Hematopoietic multipotent progenitor cell treated with erythropoietin and hydrocortisone succinate and interleukin-3 and kit ligand, for 15 days (in vitro differentiated cells): ENCODE results near the gene WBP11.

Experiments
- DNase-seq: peaks from one replicate; pipeline ENCODE4 v3.0.0-alpha.2; 2015; ENCODE audit warnings: low spot score

Gene WBP11

DNA sequence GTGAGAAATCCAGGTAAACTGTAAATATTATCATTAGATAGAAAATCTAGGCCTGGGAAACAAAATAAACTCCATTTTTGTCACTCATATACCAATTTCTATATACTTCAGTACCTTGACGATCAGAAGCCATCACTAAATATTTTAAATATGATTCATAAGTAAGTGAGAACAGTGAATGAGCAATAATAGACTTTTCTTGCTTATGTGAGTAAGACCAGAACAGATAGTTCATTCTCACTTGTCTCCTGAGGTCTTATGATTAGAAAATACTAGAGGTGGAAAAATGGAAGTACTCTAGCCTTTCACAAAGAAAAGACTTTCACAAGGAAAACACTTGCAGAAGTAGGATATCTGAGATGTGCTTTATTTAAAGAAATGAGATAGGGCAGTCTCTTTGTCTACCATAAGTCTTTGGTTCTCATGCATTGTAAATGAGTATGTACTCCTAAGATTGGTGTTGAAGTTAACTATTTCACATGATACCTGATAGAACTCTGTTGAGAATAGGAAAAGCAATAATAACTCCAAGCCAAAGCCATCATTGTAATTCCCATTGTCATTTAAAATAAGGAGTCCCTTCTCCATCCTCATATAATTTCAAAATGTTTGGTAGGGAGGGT lies 20.8 kb upstream of the WBP11 start:
- no peak for DNase-seq

DNA sequence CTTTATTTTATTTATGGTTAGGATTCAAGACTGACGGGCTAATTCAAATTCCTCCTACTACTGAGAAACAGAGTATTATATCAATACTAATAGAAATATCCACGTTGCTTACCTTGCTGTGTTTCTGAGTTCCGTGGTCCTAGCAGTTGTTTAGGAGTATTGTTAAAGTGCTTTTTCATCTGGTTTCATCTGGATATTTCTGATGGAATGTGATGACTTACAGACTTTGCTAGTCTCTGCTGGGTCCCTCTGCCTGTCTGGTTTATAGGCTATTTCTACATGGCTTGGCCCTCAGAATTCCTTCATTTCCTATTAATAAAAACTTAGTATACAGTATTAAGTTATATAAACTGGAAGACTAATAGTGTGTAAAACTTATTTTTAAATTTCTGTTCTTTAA lies 10.7 kb upstream of the WBP11 start, which contains the start of gene SMCO3:
Gene SMCO3, minus strand, starts transcription at position 169 of the 400 bp plus-strand sequence. CDS start 7,502 bp downstream, outside the sequence.
- no peak for DNase-seq

DNA sequence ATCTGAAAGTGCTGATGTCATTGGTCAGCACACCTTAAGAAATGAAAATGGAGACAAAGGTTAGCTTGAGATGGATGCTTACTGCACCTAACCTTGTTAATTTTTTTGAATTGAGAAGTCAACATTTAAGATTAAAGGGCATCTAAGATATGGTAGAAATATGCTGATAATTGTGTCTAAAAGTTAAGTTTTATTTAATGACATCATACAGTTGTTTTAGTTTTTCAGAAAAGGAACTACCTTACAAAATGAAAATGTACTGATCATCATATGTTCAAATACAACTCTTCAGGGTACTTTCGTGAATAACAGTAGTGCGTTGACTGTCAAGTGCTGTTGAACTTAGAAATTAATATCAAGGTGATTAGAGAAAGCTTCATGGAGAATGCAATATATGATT lies 8.2 kb upstream of the WBP11 start:
- no peak for DNase-seq

DNA sequence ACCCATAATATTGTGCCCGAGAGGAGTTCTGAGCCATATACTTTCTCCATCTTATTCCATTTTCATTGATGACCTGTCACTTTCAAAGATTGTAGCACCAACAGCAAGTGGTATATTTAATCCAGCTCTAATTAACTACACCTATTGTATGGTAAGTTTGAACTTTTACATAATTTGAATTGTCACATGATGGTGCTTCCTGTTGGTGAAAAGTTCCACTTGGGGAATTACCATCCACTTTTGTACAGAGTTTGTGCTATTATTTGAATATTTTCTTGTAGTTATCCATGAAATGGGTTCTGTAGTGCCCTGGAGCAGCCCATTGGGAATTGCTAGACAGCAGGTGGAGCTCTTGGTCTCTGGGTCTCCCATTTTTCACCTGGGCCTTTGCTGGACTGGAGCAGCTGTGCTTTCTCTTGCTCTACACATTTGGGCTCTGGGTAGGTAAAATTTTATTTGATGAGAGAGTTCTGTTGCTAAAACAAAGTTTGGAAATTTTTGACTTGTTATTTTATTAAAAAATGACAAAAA lies 7.7 kb upstream of the WBP11 start:
- DNase-seq = peak; percentile 59

DNA sequence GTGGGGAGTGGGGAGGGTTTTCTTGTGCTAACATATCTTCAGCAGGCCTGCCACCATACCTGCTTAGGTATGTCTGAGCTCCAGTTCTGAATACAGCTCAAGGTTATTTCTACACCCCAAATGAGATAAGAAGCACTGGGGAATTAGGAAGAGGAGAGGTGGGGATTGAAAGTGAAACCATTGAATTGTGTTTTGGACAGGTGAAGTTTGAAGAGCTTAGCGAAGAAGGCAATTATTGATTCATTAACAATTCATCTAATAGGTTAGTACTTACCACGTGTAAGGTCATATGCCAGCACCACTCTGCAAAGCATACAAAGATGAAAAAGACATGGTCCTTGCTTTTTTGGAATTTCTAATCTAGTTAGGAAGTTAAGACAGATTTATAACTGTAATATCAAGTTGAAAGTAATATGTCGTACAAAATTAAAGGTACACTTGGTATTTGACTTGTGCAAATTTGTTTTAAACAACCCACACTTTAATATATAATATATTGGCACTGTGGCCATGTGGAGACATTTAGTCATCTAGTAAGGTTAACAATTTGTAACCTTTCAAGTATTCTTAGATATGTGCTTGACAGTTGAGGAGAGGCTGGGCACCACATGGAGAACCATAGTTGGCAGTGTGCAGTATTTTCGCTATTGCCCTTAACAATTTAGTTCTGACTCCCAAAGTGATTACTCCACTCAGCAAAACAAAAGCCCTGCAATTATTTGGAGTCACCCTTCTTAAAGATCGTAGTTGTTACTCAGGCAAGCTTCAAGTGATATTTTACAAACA lies 7.1 kb upstream of the WBP11 start:
- DNase-seq = no peak

DNA sequence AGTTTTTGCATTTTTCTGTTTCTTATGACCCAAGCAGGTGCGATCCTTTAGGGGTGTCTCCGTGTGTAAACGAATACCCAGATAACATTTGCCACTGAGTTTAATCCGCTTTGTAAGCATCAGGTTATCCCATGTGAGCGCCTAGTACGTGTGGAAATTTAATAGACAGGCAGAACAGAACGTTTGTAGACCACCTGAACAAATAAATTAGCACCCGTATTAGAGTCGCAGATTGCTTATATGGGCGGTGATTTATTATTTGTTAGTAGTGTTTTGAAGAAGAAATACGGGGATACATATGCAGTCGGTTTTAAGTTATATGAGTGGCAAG lies 517 bp upstream of the WBP11 start:
- no peak for DNase-seq

DNA sequence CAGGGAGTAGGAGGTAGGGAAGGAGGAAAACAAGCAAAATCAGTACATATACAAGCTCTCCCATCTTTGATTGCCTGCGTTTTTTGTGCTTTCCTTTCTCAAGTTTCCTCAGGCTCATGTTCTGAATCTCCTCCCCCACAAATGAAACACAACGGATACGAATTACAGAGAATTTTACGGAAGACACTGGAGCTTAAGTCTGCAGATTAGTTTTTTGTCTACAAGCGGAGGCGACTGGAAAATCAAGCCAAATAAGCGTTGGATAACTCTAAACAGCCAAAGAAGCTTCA lies 612 bp downstream of the WBP11 start:
- DNase-seq = no peak

DNA sequence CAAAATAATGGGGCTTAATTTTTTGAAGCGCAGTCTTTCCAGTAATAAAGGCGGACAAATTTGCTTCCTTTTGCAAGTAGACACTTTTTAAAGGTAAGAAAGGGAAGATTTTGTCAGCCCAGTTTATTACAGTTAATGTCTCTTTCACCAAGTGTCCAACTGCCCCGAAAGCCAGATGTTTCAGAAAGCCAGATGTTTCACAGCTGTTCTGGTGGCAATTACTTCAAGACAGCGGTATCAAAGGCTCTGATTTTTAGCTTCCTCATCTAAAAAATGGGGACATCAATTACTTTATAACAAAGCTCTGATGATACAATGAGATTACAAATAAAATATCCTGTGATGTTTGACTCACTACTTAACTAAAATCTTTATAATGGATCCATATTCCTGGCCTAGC lies 1.0 kb downstream of the WBP11 start:
- DNase-seq = no peak

DNA sequence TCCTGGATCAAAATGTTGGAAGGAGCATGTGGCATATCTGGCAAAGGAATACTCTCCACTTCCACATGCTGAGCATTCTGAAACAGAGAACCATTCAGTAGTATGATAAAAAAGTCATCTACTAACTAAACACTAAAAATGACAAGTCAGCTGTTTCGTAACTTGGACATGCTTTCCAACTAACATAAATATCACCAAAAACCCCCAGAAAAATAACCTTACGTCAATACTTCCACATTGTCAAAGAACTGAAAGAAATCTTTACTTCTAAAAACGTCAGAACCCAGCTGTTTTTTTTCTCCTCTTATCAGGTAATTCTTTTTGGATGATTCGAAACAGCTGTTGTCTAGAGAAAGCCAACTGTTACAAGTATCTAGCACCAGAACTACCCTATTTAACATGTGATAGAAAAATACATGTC lies 8.2 kb downstream of the WBP11 start:
- DNase-seq = no peak

DNA sequence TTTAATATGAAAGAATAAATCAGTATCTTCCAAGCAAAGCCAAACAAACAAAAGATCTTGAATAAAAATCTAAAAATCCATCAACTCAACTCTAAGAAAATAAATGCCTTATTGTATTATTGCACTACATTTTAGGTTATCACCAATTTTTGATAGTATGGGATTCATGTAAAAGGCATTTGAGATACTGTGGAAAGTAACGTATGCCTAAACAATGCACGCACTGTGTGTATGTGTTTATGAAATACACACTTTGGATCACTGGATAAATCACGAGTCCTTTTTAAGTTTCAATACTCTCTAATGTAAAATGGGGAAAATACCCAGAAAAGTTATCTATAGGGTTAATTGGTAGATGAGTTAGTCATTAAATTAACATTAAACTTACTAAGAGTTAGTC lies 17.7 kb downstream of the WBP11 start:
- no peak for DNase-seq

DNA sequence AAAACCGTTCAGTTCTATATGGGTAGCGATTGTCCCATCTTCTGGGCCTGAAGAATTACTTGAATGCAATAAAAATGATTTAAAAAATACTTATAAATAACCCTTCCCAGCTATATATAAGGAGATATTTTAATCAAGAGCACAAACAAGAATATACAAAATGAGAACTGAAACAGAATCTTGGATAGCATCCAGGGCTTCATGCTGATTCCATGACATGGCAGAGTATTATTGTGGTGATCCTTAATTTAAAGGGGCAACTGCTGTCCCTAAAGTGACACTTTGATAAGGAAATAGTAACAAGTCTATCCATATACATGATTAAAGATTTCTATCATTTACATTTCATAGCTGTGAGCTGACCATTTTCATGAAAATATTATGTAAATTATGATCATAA lies 18.8 kb downstream of the WBP11 start:
- no peak for DNase-seq

DNA sequence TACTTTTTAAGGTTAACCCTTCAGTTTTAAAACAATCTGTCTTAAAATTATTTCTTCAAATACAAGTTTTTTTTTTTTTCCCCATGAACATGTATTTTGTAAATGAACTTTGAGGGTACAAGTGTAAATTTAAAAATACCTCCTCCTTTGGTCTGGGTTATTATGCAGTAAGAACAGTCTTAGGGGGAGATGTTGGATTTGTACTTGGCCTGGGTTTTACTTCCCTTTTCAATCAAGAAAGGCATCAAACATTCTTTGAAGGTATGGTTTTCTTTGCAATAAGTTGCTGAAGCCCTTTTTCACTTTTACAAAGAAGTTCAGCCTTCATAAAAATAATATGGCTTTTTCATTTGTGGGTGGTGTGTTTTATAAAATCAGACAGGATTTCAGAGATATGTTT lies 20.5 kb downstream of the WBP11 start:
- no peak for DNase-seq

DNA sequence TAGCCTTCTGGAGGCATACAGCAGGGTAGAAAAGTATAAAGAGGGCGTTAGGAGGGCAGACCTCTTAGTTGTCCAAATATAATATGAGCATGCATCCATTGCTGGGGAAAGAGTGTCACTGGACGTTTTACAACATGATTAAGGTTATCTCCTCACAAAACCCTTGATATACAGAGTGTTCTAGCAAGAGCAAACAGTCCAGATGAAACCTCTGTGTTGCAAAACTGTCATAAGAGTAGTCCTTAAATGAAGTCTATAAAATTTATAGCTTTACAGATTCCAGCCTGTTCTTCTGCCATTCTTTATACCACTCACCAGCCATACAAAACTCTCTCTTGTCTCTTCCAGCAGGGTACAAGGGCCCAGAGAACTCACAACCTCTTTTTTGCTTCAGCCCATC lies 21.7 kb downstream of the WBP11 start:
- no peak for DNase-seq

DNA sequence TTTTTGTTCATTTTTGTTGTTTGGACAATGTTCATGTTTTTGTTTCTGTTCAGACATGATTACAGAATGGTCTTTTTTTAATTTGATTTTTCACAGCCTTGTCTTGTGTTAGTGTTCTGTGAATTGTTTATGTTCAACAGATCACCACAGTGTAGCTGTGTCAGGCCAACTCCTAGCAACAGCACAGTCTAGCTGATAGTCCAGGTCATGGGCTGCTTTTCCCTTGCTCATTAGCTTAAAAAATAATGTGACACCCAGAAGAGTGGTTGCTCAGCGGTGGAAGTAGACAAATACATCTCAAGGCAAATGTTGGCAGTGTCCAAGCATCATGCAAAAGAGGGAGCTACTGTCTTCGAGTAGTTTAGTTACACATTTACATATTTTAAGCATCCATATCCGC lies 22.4 kb downstream of the WBP11 start:
- no peak for DNase-seq

DNA sequence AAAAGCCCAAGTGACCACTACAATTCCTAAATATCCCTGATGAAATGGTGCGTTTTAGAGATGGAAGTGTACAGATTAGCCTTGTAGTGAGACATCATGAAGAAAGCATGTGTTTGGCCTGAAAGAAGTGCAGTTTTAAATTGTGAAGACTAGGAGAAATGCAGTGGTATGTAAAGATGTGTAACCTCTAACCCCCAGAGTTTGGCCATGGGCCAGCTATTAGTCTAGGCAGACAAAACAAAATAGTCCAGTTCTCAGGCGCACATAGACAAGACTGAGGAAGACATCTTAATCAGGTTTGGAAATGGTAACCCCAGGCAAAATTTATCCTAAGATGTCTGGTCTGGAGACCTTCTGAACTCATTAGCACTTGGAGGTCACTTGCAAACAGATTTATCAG lies 23.4 kb downstream of the WBP11 start:
- no peak for DNase-seq

DNA sequence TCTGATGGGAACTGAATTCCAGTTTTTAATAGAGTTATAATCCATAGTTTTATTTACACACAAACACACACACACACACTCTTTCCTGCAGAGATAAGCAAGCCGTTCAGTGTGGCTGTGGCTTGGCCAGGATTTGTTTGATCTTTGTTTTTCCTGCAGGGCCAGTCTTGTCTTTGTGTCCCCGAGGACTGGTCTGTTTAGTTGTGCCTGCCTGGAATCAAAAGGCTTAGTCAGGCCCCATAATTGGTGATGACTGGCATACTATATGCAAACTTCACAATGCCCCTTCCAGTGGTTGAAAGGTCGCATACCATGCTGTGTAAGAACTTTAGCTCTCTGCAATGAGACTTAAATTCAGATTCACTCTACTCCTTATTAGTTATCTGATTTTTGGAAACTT lies 26.0 kb downstream of the WBP11 start:
- no peak for DNase-seq

DNA sequence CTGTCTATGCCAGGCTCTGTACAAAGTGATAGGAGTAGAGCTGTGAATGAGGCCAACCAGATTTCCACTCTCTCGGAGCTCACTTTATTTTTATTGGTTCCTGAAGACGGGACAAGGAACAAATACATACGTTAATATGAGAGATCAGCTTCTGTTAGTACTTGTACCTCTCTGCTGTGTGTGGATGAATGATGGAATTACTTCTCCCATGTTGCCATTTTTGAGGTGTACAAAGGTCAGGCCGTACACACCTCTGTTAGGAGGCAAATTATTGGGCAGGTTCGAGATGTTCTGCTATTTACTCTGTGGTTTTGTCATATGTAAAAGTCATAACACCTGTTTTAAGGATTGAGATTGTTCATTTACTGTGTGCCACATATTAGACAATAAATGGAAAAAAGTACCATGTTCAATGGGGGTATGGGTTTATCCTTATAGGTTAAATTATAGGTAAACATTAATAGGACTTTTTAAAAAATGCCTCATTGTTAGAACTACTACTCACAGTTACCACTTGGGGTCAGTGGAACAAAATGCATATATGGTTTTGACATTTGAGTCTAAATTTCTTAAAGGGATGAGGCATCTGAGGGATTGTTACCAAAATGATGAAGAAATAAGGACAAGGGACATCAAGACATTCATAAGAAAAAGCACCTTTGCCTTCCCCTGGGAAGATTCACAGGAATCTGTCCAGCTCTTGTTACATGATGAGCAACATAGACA lies 26.9 kb downstream of the WBP11 start:
- DNase-seq = peak; percentile 33

DNA sequence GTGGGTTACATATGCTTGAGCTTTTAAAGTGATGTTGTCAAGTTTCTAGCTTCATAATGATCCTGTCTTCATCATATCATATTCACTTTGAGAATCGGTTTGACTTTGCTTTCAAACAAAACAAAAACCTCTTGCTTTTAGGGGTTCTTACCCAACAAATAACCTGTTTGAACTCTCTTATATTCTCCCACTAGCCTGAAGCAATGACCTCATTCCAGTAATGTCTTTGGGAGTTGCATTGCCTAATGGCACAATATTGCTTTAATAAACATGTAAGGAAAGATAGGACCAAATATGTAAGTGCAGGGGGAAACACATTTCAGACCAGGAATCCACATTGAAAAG lies 27.7 kb downstream of the WBP11 start:
- no peak for DNase-seq

DNA sequence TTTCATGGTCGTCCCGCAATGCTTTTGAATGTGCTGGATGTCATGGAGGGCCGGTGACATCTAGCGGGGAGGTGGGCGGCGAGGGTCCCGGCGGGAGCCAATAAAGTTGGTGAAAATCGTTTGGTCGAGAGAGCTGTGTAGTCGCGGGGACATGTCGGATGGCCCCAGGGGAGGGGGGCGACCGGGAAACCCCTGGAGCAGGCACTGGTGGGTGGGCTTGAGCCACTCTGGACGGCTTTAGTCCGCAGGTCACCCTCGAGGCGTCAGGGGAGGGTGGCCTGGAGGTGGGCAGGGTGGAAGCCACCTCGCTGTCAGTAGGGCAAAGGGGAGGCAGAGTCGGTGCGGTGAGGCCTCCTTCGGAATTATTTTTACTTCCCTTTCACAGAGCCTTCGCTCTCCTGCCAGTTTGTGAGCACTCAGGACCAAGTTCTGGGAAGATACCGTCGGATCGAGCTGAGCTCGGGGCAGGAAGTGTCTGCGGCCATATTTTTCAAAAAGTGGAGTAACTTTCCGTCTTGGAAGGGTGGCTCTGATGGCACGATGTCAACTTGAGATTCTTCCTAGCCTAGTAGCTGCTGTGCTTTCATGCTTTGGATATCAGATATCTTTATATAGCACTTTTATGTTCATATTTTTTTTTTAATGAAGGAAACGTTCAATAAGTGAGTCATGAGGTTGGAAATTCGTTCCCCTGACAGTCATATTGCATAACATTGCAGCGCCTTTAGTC lies 28.2 kb downstream of the WBP11 start:
- DNase-seq = peak; percentile 45

DNA sequence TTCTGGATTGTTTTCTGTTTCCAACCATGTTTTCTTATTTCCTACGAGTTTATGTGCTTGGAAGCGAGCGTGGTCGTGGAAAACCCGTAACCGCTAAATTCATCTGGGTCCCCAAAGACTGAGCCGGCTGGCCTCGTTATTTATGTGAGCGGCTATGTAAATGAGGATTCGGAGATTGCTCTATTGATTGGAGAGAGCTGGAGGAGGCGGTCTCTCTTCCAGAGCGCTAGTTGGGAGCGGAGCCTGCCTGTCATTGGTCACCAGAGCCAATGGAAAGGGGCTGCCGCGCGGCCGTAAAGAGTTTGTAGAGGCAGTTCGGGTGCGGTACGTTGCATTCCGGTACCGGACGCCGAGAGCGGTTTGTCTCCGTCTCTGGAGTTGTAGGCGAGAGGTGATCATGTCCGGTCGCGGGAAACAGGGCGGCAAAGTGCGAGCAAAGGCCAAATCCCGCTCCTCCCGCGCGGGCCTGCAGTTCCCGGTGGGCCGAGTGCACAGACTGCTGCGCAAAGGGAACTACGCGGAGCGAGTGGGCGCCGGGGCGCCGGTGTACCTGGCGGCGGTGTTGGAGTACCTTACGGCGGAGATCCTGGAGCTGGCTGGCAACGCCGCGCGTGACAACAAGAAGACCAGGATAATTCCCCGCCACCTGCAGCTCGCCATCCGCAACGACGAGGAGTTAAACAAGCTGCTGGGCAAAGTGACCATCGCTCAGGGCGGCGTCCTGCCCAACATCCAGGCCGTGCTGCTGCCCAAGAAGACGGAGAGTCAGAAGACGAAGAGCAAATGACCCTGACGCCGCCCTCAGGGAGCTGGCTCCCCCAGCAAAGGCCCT lies 29.0 kb downstream of the WBP11 start:
- DNase-seq = peak; percentile 95

DNA sequence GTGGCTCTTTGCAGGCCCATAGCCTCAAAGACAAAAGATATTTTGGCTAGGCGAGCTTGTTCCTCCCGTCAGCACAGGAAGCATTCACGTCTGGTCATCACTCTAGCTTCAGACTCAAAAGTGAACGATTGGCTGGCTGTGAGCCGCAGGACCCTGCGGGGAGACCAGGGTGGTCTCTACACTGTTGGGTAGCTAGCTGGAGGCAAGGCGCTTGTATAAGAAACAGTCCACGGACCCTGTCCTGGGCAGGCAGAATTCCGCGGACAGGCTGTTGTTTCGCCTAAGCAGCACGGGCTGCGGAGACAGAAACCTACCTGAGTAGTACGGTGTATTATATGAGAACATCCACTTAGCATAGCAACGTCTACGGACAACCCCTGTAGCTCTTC lies 29.6 kb downstream of the WBP11 start:
- DNase-seq = no peak

DNA sequence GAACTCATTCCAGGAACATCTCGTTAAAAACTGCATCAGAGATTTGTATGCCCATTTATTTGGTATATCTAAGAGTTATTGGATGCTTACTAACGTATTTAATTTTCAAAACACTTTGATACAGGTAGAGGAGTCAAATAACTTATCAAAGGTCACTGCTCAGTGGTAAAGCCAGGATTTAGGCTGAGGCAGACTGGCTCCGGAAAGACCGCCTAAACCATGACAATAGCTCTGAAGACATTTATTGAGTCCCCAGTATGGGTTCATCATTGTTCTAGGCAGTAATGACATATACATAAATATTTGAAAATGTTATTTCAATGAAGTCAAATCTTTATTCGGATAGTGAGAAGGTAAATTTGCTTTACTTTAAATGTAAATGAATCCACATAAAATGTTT lies 30.3 kb downstream of the WBP11 start:
- no peak for DNase-seq
